T-cell (primary cell): ENCODE data around the gene GSAP. TPM values are rescaled to one million over a fixed set of nuclear protein-coding genes. Genes with fewer than 3 reads are reported as not detected.
"Not testable (repeated sequence)": the region's sequence is repeated elsewhere in the genome, so short reads cannot be mapped to it uniquely, and the experiment has no call there.

ENCODE experiments used
- ATAC-seq, 4 experiments: fragments of 200-7000 bp in 3 of 4; fragments of 150-1000 bp in 1 of 4; cut with Tn5 transposase; replicated peaks in 1 of 4; 1 replicate in 3 of 4; 2 replicates in 1 of 4; pipeline ENCODE4 v1.10.0; 2021; ENCODE audit warnings: moderate library complexity in 3 of 4, mild to moderate bottlenecking in 2 of 4, moderate number of reproducible peaks in 1 of 4
- CTCF ChIA-PET, 2 donors: fragments of 300-600 bp; sonication (Branson Sonifier 250); formaldehyde crosslinking; loops; one replicate each; lab custom pipeline; 2022; ENCODE audit warnings: antibody characterized with exemption in 2 of 2; lab: Charles Lee
- POLR2A ChIA-PET, 2 donors: fragments of 300-600 bp; sonication (Branson Sonifier 250); formaldehyde crosslinking; loops; one replicate each; lab custom pipeline; 2022; ENCODE audit warnings: antibody characterized with exemption in 2 of 2; lab: Charles Lee
- DNase-seq, 35 experiments: peaks; one replicate each; pipeline versions ENCODE4 v3.0.0 to v3.0.0-alpha.2; 2013 to 2023
- H3K27ac ChIP-seq: one replicate; pipeline ENCODE4 v1.5.1; 2013; ENCODE audit warnings: low read length
- H3K27me3 ChIP-seq, 2 experiments: replicated peaks in 1 of 2; 1 replicate in 1 of 2; 2 replicates in 1 of 2; pipeline versions ENCODE4 v1.6.1 to v1.7.0; 2013; ENCODE audit warnings: low read length in 1 of 2, mixed read lengths in 1 of 2; ENCODE audit not compliant: control insufficient read depth in 2 of 2, insufficient read depth in 2 of 2; ENCODE audit errors: extremely low read depth in 1 of 2
- H3K36me3 ChIP-seq, 2 donors: 1 replicate in 1 of 2; 2 replicates in 1 of 2; pipeline versions ENCODE4 v1.6.1 to v1.7.0; 2013; ENCODE audit warnings: low read length in 1 of 2; ENCODE audit not compliant: control insufficient read depth in 2 of 2, insufficient read depth in 1 of 2; ENCODE audit errors: extremely low read depth in 1 of 2
- H3K4me1 ChIP-seq, 2 experiments: 1 replicate in 1 of 2; 2 replicates in 1 of 2; pipeline versions ENCODE4 v1.6.1 to v1.7.0; 2013; ENCODE audit warnings: low read length in 2 of 2, mixed read lengths in 1 of 2; ENCODE audit not compliant: insufficient read depth in 2 of 2, control insufficient read depth in 1 of 2; ENCODE audit errors: extremely low read depth in 1 of 2
- H3K4me3 ChIP-seq, 2 donors: 1 replicate in 1 of 2; 2 replicates in 1 of 2; pipeline versions ENCODE4 v1.5.1 to v1.7.0; 2013; ENCODE audit warnings: mild to moderate bottlenecking in 2 of 2, low read length in 1 of 2, moderate library complexity in 1 of 2; ENCODE audit not compliant: control insufficient read depth in 1 of 2; ENCODE audit errors: extremely low read depth in 1 of 2
- H3K9me3 ChIP-seq: 2 replicates; pipeline ENCODE4 v1.7.0; 2013
- H3K27ac Mint-ChIP-seq, 2 donors: one replicate each; pipeline ENCODE4 v1.8.0; 2020 to 2021; ENCODE audit warnings: mild to moderate bottlenecking in 2 of 2, mixed read lengths in 2 of 2
- H3K27me3 Mint-ChIP-seq, 2 donors: one replicate each; pipeline ENCODE4 v1.8.0; 2021 to 2022; ENCODE audit warnings: mixed read lengths in 2 of 2
- H3K36me3 Mint-ChIP-seq: one replicate; pipeline ENCODE4 v1.8.0; 2021; ENCODE audit warnings: mixed read lengths
- H3K4me1 Mint-ChIP-seq, 3 donors: one replicate each; pipeline ENCODE4 v1.8.0; 2020 to 2022; ENCODE audit warnings: mixed read lengths in 3 of 3, mild to moderate bottlenecking in 1 of 3
- H3K4me3 Mint-ChIP-seq, 3 donors: one replicate each; pipeline ENCODE4 v1.8.0; 2020 to 2022; ENCODE audit warnings: mild to moderate bottlenecking in 3 of 3, mixed read lengths in 3 of 3, moderate library complexity in 3 of 3
- H3K9me3 Mint-ChIP-seq, 3 donors: one replicate each; pipeline ENCODE4 v1.8.0; 2020 to 2022; ENCODE audit warnings: mixed read lengths in 3 of 3
- WGBS: methylation state at CpG from one replicate; pipeline ENCODE4 v1.1.5; 2013; ENCODE audit warnings: missing lambda C conversion rate; ENCODE audit not compliant: insufficient coverage; 5-methylcytosine and 5-hydroxymethylcytosine counted together
- total RNA-seq, 35 experiments: library from RNA in 6 of 35; stranded (reverse) in 6 of 35; fragments of 120-200 nt in 1 of 35; gene quantifications; one replicate each; pipeline versions ENCODE4 v1.2.1 to v1.2.4 and lab custom pipeline; 2013 to 2026

GSAP gene
- total RNA-seq, 5 donors from 2014 or later (not counting 1 experiment from before 2014, with no cell fraction given), result 17.7 to 40.0 (median 25.7) TPM

DNA sequence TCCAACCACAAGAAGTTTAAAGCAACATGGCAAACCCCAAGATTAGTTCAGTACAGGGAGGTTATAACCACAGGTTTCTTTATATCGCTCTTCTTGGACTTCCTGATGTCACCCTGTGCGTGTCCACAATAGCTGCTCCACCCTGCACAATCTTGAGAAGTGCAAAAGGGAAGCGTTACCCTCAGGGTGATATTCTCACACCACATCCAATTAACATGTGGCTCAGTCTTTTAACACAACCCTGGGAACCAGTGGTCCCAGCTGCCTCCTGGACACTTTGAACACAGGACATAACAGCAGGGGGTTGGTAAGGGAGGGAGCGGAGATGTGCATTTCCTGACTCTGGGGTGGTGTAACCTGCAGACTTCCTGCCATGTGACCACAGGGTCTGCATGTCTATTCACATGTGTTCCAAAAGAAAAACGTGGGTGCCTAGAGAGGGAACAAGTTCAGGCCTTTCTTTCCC, 64.6 kb downstream of the GSAP start:
- H3K36me3 ChIP-seq, result no peaks in the 10 kb centered on the region
- peak; percentile 25 to 81 (median 53) for DNase-seq
- Mint-ChIP-seq H3K4me3 (peak overlapping the region; percentile 58 to 81 (median 72)), H3K4me1 (peaks cover 68 to 78% (median 69%) of the 10 kb centered on the region in 3 donors), H3K9me3 (no peaks in the 10 kb centered on the region), H3K27me3 (no peaks in the 10 kb centered on the region), H3K27ac (peak overlapping the region; percentile 92), H3K36me3 (no peaks in the 10 kb centered on the region)
- H3K4me3 ChIP-seq, result peak overlapping the region in 1 of 2 donors; percentile 6
- H3K9me3 ChIP-seq, result no peaks in the 10 kb centered on the region
- H3K27ac ChIP-seq, result peak overlapping the region; percentile 63
- POLR2A ChIA-PET, result no interaction called here
- CTCF ChIA-PET, result no interaction called here
- H3K27me3 ChIP-seq, result no peaks in the 10 kb centered on the region
- peak; percentile 80 to 89 (median 86) for ATAC-seq
- H3K4me1 ChIP-seq, result peaks cover 52 to 60% of the 10 kb centered on the region in 2 experiments
- 0% methylated on average over 1 of the region's 5 CpGs for WGBS

GRCh38 chr7:77349141-77349540, 67.0 kb downstream of the GSAP start:
- H3K4me3 ChIP-seq, result no peak overlapping the region
- Mint-ChIP-seq H3K9me3 (no peaks in the 10 kb centered on the region), H3K27me3 (no peaks in the 10 kb centered on the region), H3K4me1 (peaks cover 47 to 58% (median 48%) of the 10 kb centered on the region in 3 donors), H3K4me3 (no peak overlapping the region), H3K36me3 (no peaks in the 10 kb centered on the region), H3K27ac (no peak overlapping the region)
- ATAC-seq (no peak), DNase-seq (no peak)
- peaks cover 41 to 47% of the 10 kb centered on the region in 2 experiments for H3K4me1 ChIP-seq
- no peak overlapping the region for H3K27ac ChIP-seq
- no peaks in the 10 kb centered on the region for H3K36me3 ChIP-seq
- POLR2A ChIA-PET, result no interaction called here
- no peaks in the 10 kb centered on the region for H3K9me3 ChIP-seq
- H3K27me3 ChIP-seq, result no peaks in the 10 kb centered on the region
- CTCF ChIA-PET, result interaction anchor here in 1 of 2 donors (1.2 to 1.5 kb wide), 2 partner anchors 17 to 102 kb away, joined by 3 to 6 read pairs; no protein-coding TSS in a partner anchor

DNA sequence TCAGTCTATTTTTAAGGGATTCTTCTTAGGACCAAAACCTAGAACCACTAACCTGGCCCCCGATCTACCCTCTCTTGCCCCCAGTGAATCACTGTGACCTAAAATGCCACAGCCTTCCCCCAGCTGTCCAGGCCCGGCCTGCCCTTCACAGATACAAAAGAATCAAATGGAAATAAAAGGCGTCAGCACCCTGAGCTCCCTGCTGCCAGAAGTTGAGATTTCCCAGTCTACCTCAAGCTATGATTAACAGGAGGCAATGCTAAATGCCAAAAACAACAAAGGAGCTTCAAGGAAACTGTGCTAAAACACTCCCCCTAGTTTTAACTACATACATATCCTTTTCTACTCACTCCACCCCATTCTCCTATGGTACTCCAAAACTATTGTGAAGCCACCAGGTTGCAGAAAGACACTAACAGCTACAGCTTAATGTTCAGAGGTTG, 67.8 kb downstream of the GSAP start:
- H3K27ac Mint-ChIP-seq, result peak overlapping the region in 1 of 2 donors; percentile 68
- Histone ChIP-seq H3K4me1 (peaks cover 35 to 39% of the 10 kb centered on the region in 2 experiments), H3K4me3 (no peak overlapping the region), H3K27ac (no peak overlapping the region), H3K36me3 (no peaks in the 10 kb centered on the region), H3K9me3 (no peaks in the 10 kb centered on the region), H3K27me3 (no peaks in the 10 kb centered on the region)
- no peak for ATAC-seq
- peaks cover 40 to 51% (median 41%) of the 10 kb centered on the region in 3 donors for H3K4me1 Mint-ChIP-seq
- DNase-seq, result no peak
- ChIA-PET POLR2A (no interaction called here), CTCF (interaction anchor here (0.7 to 1.5 kb wide), 3 partner anchors 17 to 919 kb away, joined by 3 to 6 read pairs (median 4); no protein-coding TSS in a partner anchor)
- peak overlapping the region in 1 of 3 donors; percentile 22 for H3K4me3 Mint-ChIP-seq
- H3K9me3 Mint-ChIP-seq, result no peaks in the 10 kb centered on the region
- H3K36me3 Mint-ChIP-seq, result no peaks in the 10 kb centered on the region
- WGBS, result 100% methylated on average over 3 of the region's 3 CpGs
- H3K27me3 Mint-ChIP-seq, result no peaks in the 10 kb centered on the region

- no peaks in the 10 kb centered on the region for H3K9me3 Mint-ChIP-seq
- CTCF ChIA-PET, result no interaction called here
- Histone ChIP-seq H3K4me1 (peaks cover 20 to 27% of the 10 kb centered on the region in 2 experiments), H3K36me3 (no peaks in the 10 kb centered on the region), H3K4me3 (no peak overlapping the region), H3K27ac (no peak overlapping the region), H3K27me3 (no peaks in the 10 kb centered on the region), H3K9me3 (no peaks in the 10 kb centered on the region)
- WGBS, result no CpG with 5 or more reads among the region's 3 CpGs
- H3K27me3 Mint-ChIP-seq, result no peaks in the 10 kb centered on the region
- H3K27ac Mint-ChIP-seq, result no peak overlapping the region
- POLR2A ChIA-PET, result interaction anchor here in 1 of 2 donors (0.6 kb wide), 1 partner anchor 8 kb away, joined by 4 read pairs; no protein-coding TSS in a partner anchor
- no peak for ATAC-seq
- H3K36me3 Mint-ChIP-seq, result no peaks in the 10 kb centered on the region
- H3K4me1 Mint-ChIP-seq, result peaks cover 20 to 31% (median 21%) of the 10 kb centered on the region in 3 donors
- no peak for DNase-seq
- no peak overlapping the region for H3K4me3 Mint-ChIP-seq
Measured at GRCh38 chr7:77346441-77346840, 69.7 kb downstream of the GSAP start.

GRCh38 chr7:77345426-77345825, 70.7 kb downstream of the GSAP start:
- 97% methylated on average over 9 of the region's 9 CpGs for WGBS
- DNase-seq, H3K4me3 Mint-ChIP-seq, ATAC-seq, H3K9me3 Mint-ChIP-seq, POLR2A ChIA-PET, H3K36me3 Mint-ChIP-seq, H3K36me3 ChIP-seq, H3K27me3 Mint-ChIP-seq, H3K4me3 ChIP-seq, H3K9me3 ChIP-seq, H3K27me3 ChIP-seq, H3K27ac ChIP-seq, H3K27ac Mint-ChIP-seq, CTCF ChIA-PET: not testable (repeated sequence)
- H3K4me1 Mint-ChIP-seq, result peaks cover 10 to 23% (median 18%) of the 10 kb centered on the region in 3 donors
- peaks cover 10 to 24% of the 10 kb centered on the region in 2 experiments for H3K4me1 ChIP-seq

DNA sequence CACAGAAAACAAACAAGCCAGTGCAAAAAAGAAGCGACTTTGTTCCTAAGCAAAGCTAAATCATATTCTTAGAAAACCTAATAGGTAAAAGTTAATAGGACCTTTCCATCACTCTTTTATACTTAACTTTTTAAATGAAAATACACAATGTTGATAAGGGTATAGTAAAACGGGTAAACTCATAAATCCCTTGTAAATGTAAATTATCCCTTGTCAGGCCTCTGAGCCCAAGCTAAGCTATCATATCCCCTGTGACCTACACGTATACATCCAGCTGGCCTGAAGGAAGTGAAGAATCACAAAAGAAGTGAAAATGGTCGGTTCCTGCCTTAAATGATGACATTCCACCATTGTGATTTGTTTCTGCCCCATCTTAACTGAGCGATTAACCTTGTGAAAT, 76.4 kb downstream of the GSAP start:
- Histone ChIP-seq H3K27ac (no peak overlapping the region), H3K9me3 (no peaks in the 10 kb centered on the region), H3K36me3 (peaks cover 0 to 2% of the 10 kb centered on the region in 2 donors), H3K4me3 (no peak overlapping the region), H3K4me1 (peaks cover 7 to 16% of the 10 kb centered on the region in 2 experiments), H3K27me3 (no peaks in the 10 kb centered on the region)
- H3K9me3 Mint-ChIP-seq, result no peaks in the 10 kb centered on the region
- no peak for ATAC-seq
- H3K4me1 Mint-ChIP-seq, result peaks cover 18 to 29% (median 23%) of the 10 kb centered on the region in 3 donors
- ChIA-PET POLR2A (interaction anchor here in 1 of 2 donors (0.6 kb wide), 1 partner anchor 15 kb away, joined by 6 read pairs; no protein-coding TSS in a partner anchor), CTCF (no interaction called here)
- no peak for DNase-seq
- H3K27me3 Mint-ChIP-seq, result no peaks in the 10 kb centered on the region
- H3K27ac Mint-ChIP-seq, result peak overlapping the region in 1 of 2 donors; percentile 1
- no peak overlapping the region for H3K4me3 Mint-ChIP-seq
- WGBS, result 80% methylated on average over 1 of the region's 5 CpGs
- H3K36me3 Mint-ChIP-seq, result peaks cover 11% of the 10 kb centered on the region
